MM.1S (cell line): Measurements from ENCODE around the gene ADAMTS12.

ENCODE experiments used
- DNase-seq: peaks from one replicate; pipeline ENCODE4 v3.0.0-alpha.2; 2015
- H2AFZ ChIP-seq: fragments of 300-600 bp; sonication (generic); 2 replicates; pipeline ENCODE4 v1.6.0; 2016; ENCODE audit warnings: antibody characterized with exemption, low read length
- H3F3A ChIP-seq: fragments of 300-600 bp; sonication (generic); 2 replicates; pipeline ENCODE4 v1.6.1; 2016; ENCODE audit warnings: mild to moderate bottlenecking, antibody characterized with exemption, low read length, moderate library complexity, mixed read lengths; ENCODE audit not compliant: insufficient read depth
- H3K27ac ChIP-seq: fragments of 300-600 bp; sonication (generic); 2 replicates; pipeline ENCODE4 v1.5.1; 2016; ENCODE audit warnings: mild to moderate bottlenecking, low read length
- H3K27me3 ChIP-seq: fragments of 300-600 bp; sonication (generic); replicated peaks from 2 replicates; pipeline ENCODE4 v1.6.0; 2016; ENCODE audit warnings: low read length; ENCODE audit not compliant: insufficient read depth
- H3K36me3 ChIP-seq: fragments of 300-600 bp; sonication (generic); replicated peaks from 2 replicates; pipeline ENCODE4 v1.6.1; 2016; ENCODE audit warnings: mild to moderate bottlenecking, low read length, mixed read lengths; ENCODE audit not compliant: insufficient read depth
- H3K4me1 ChIP-seq: fragments of 300-600 bp; sonication (generic); 2 replicates; pipeline ENCODE4 v1.6.1; 2016; ENCODE audit warnings: low read length, mixed read lengths
- H3K4me2 ChIP-seq: fragments of 300-600 bp; sonication (generic); 2 replicates; pipeline ENCODE4 v1.6.0; 2016; ENCODE audit warnings: low read depth, low read length
- H3K4me3 ChIP-seq: fragments of 300-600 bp; sonication (generic); 2 replicates; pipeline ENCODE4 v1.5.1; 2016; ENCODE audit warnings: low read length, mixed read lengths
- H3K79me2 ChIP-seq: fragments of 300-600 bp; sonication (generic); 2 replicates; pipeline ENCODE4 v1.6.1; 2016; ENCODE audit warnings: mixed run types, low read length, mixed read lengths
- H3K9ac ChIP-seq: fragments of 300-600 bp; sonication (generic); 2 replicates; pipeline ENCODE4 v1.6.1; 2016; ENCODE audit warnings: low read length, mixed read lengths
- H3K9me2 ChIP-seq: fragments of 300-600 bp; sonication (generic); replicated peaks from 2 replicates; pipeline ENCODE4 v1.6.1; 2016; ENCODE audit warnings: mild to moderate bottlenecking, low read length, mixed read lengths; ENCODE audit not compliant: insufficient read depth
- H3K9me3 ChIP-seq: fragments of 300-600 bp; sonication (generic); replicated peaks from 2 replicates; pipeline ENCODE4 v1.6.1; 2016; ENCODE audit warnings: mild to moderate bottlenecking, low read length, mixed read lengths; ENCODE audit not compliant: insufficient read depth
- H4K20me1 ChIP-seq: fragments of 300-600 bp; sonication (generic); 2 replicates; pipeline ENCODE4 v1.6.1; 2016; ENCODE audit warnings: mild to moderate bottlenecking, low read length, moderate library complexity, mixed read lengths; ENCODE audit not compliant: insufficient read depth
- CTCF ChIP-seq: fragments of 300-600 bp; sonication (generic); IDR thresholded peaks from 2 replicates; pipeline ENCODE4 v1.5.1; 2016; ENCODE audit warnings: antibody characterized with exemption, low read length, mixed read lengths
- EZH2 ChIP-seq: fragments of 300-600 bp; sonication (generic); optimal IDR thresholded peaks from 2 replicates; pipeline ENCODE3; 2017; ENCODE audit warnings: low read depth, mild to moderate bottlenecking, antibody characterized with exemption, low read length, mixed read lengths
- EZH2phosphoT487 ChIP-seq: fragments of 300-600 bp; sonication (generic); IDR thresholded peaks from 2 replicates; pipeline ENCODE4 v1.6.1; 2018; ENCODE audit warnings: antibody characterized with exemption, low read length

ADAMTS12 gene

GRCh38 chr5:33501260-33501659, 390.5 kb downstream of the ADAMTS12 start:
- no peak overlapping the region for H3K27ac ChIP-seq
- no peak for TF ChIP-seq CTCF
- no peak for TF ChIP-seq EZH2
- no peak for TF ChIP-seq EZH2phosphoT487
- no peaks in the 10 kb centered on the region for H3F3A ChIP-seq

GRCh38 chr5:33494466-33494865, 397.3 kb downstream of the ADAMTS12 start:
- no peak for DNase-seq
- no peak overlapping the region for H3K27ac ChIP-seq
- no peak for TF ChIP-seq EZH2
- no peak for TF ChIP-seq EZH2phosphoT487
- no peak for TF ChIP-seq CTCF
- no peak overlapping the region for H2AFZ ChIP-seq
- H3F3A ChIP-seq = no peaks in the 10 kb centered on the region
- H3K9ac ChIP-seq = no peak overlapping the region
- H3K36me3 ChIP-seq = no peaks in the 10 kb centered on the region
- no peaks in the 10 kb centered on the region for H4K20me1 ChIP-seq
- no peak overlapping the region for H3K4me3 ChIP-seq
- H3K27me3 ChIP-seq = no peaks in the 10 kb centered on the region
- no peaks in the 10 kb centered on the region for H3K4me1 ChIP-seq
- no peaks in the 10 kb centered on the region for H3K9me3 ChIP-seq
- no peaks in the 10 kb centered on the region for H3K79me2 ChIP-seq
- no peak overlapping the region for H3K4me2 ChIP-seq
- no peaks in the 10 kb centered on the region for H3K9me2 ChIP-seq

More at GRCh38 chr5:33501260-33501659, 390.5 kb downstream of the ADAMTS12 start:
- no peak overlapping the region for H3K4me3 ChIP-seq
- no peak overlapping the region for H3K4me2 ChIP-seq
- H3K9ac ChIP-seq = no peak overlapping the region
- no peak for DNase-seq
- H3K79me2 ChIP-seq = no peaks in the 10 kb centered on the region
- H3K27me3 ChIP-seq = no peaks in the 10 kb centered on the region
- H3K9me3 ChIP-seq = no peaks in the 10 kb centered on the region
- H3K4me1 ChIP-seq = no peaks in the 10 kb centered on the region
- H3K36me3 ChIP-seq = no peaks in the 10 kb centered on the region
- no peaks in the 10 kb centered on the region for H3K9me2 ChIP-seq
- H2AFZ ChIP-seq = no peak overlapping the region
- H4K20me1 ChIP-seq = no peaks in the 10 kb centered on the region

GRCh38 chr5:33491941-33492340, 399.8 kb downstream of the ADAMTS12 start:
- Histone ChIP-seq H3K36me3 (no peaks in the 10 kb centered on the region), H3K9ac (no peak overlapping the region), H3K4me3 (no peak overlapping the region), H3K4me1 (no peaks in the 10 kb centered on the region), H3K9me2 (no peaks in the 10 kb centered on the region), H3K4me2 (no peak overlapping the region), H3K27ac (no peak overlapping the region), H4K20me1 (no peaks in the 10 kb centered on the region), H3F3A (no peaks in the 10 kb centered on the region), H2AFZ (no peak overlapping the region), H3K27me3 (no peaks in the 10 kb centered on the region), H3K79me2 (no peaks in the 10 kb centered on the region), H3K9me3 (no peaks in the 10 kb centered on the region)
- TF ChIP-seq EZH2phosphoT487 (no peak), EZH2 (no peak), CTCF (no peak)
- DNase-seq = no peak
